ENCODE results near the gene ZC3H12A.

The ZC3H12A gene

GRCh38 chr1:37474046-37474696 is at the start of gene ZC3H12A:
Gene ZC3H12A (plus strand): TSS chr1:37474580. CDS start chr1:37475497, 917 bp downstream.
- no peak for DNase-seq (ENCODE audit: low read depth)

- no peak for DNase-seq (ENCODE audit: low read depth)
Measured at GRCh38 chr1:37425221-37425620, 49.2 kb upstream of the ZC3H12A start.

GRCh38 chr1:37429029-37429428 is 45.4 kb upstream of the ZC3H12A start:
- DNase-seq (ENCODE audit: low read depth): no peak

- DNase-seq (ENCODE audit: low read depth): no peak
Measured at GRCh38 chr1:37430103-37430985, 44.0 kb upstream of the ZC3H12A start.

- DNase-seq (ENCODE audit: low read depth): no peak
Measured at GRCh38 chr1:37432716-37433115, 41.7 kb upstream of the ZC3H12A start.

- no peak for DNase-seq (ENCODE audit: low read depth)
Measured at GRCh38 chr1:37433171-37433570, 41.2 kb upstream of the ZC3H12A start.

- DNase-seq (ENCODE audit: low read depth): no peak
Measured at GRCh38 chr1:37434292-37435225, 39.8 kb upstream of the ZC3H12A start.

GRCh38 chr1:37437087-37437486 is 37.3 kb upstream of the ZC3H12A start:
- DNase-seq (ENCODE audit: low read depth): no peak

- DNase-seq (ENCODE audit: low read depth): no peak
Measured at GRCh38 chr1:37438037-37438868, 36.1 kb upstream of the ZC3H12A start.

- DNase-seq (ENCODE audit: low read depth): no peak
Measured at GRCh38 chr1:37438869-37439343, 35.5 kb upstream of the ZC3H12A start.

GRCh38 chr1:37439349-37439995 is 34.9 kb upstream of the ZC3H12A start:
- DNase-seq (ENCODE audit: low read depth): no peak

- no peak for DNase-seq (ENCODE audit: low read depth)
Measured at GRCh38 chr1:37441490-37441889, 32.9 kb upstream of the ZC3H12A start.

- no peak for DNase-seq (ENCODE audit: low read depth)
Measured at GRCh38 chr1:37442139-37442538, 32.2 kb upstream of the ZC3H12A start.

- no peak for DNase-seq (ENCODE audit: low read depth)
Measured at GRCh38 chr1:37442644-37443043, 31.7 kb upstream of the ZC3H12A start.

GRCh38 chr1:37446874-37447273 is 27.5 kb upstream of the ZC3H12A start:
- no peak for DNase-seq (ENCODE audit: low read depth)

GRCh38 chr1:37448185-37448584 is 26.2 kb upstream of the ZC3H12A start:
- no peak for DNase-seq (ENCODE audit: low read depth)

GRCh38 chr1:37448691-37449417 is 25.5 kb upstream of the ZC3H12A start:
- no peak for DNase-seq (ENCODE audit: low read depth)

GRCh38 chr1:37449936-37450335 is 24.4 kb upstream of the ZC3H12A start:
- no peak for DNase-seq (ENCODE audit: low read depth)

- no peak for DNase-seq (ENCODE audit: low read depth)
Measured at GRCh38 chr1:37452416-37452815, 22.0 kb upstream of the ZC3H12A start.

GRCh38 chr1:37453647-37454046 is 20.7 kb upstream of the ZC3H12A start:
- no peak for DNase-seq (ENCODE audit: low read depth)

All from HS-5 (cell line).